HuH-7.5 (cell line): ENCODE results near the gene IL31.
"Not testable (repeated sequence)": the region's sequence is repeated elsewhere in the genome, so short reads cannot be mapped to it uniquely, and the experiment has no call there.

ENCODE experiments used
- DNase-seq: peaks from one replicate; pipeline ENCODE4 v3.0.0; 2011; ENCODE audit warnings: low spot score

IL31 gene

GRCh38 chr12:122174155-122174845, at the start of gene IL31:
TSS of gene IL31 (minus strand) at chr12:122174221. CDS start at chr12:122174172, 49 bp downstream.
- no peak for DNase-seq

DNA sequence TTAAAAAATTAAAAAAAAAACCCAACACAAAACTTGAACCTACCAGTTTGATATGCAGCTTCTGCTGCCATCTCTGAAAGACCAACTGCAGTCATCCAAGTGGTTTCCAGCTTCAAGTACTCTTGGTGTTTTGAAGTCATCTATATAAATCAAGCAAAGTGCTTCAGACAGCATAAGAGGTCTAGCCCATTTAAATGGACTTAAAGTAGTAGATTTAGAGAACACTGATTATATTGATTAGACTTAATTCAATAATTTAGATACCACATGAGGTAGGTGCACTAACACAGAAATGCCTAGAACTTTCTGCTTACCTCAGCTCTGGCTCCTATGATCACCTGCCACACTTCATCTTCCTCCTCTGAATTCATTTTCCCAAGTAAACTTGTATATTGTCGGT, 42.4 kb upstream of the IL31 start:
- no peak for DNase-seq

- no peak for DNase-seq
Observed at GRCh38 chr12:122215771-122216170, 41.8 kb upstream of the IL31 start.

GRCh38 chr12:122208073-122208820, 34.2 kb upstream of the IL31 start:
- DNase-seq: no peak

DNA sequence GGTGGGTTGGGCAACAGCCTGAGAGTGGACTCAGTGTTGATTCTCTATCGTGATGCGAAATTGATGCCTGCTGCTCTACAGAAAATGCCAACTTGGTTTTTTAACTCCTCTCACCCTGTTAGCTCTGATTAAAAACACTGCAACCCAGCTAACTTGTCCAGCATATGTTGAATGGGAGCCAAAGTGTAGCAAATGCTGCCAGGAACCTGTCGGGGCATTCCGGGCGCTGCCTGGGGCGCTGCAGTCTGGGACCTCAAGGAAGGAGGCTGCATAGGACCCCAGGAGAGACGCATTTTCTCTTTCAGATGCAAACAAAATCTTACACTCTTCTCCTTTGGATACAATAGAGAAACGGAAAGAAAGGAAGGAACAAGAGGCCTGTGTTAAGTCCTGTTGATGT, 33.4 kb upstream of the IL31 start:
- no peak for DNase-seq

DNA sequence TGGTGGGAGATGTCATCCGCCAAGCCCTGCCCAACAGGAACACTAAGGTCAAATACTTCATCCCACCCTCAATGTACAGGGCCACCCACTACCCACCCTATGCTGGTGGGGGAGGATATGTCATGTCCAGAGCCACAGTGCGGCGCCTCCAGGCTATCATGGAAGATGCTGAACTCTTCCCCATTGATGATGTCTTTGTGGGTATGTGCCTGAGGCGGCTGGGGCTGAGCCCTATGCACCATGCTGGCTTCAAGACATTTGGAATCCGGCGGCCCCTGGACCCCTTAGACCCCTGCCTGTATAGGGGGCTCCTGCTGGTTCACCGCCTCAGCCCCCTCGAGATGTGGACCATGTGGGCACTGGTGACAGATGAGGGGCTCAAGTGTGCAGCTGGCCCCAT, 33.0 kb upstream of the IL31 start:
- DNase-seq: no peak

GRCh38 chr12:122206111-122206881, 32.3 kb upstream of the IL31 start:
- DNase-seq: no peak

DNA sequence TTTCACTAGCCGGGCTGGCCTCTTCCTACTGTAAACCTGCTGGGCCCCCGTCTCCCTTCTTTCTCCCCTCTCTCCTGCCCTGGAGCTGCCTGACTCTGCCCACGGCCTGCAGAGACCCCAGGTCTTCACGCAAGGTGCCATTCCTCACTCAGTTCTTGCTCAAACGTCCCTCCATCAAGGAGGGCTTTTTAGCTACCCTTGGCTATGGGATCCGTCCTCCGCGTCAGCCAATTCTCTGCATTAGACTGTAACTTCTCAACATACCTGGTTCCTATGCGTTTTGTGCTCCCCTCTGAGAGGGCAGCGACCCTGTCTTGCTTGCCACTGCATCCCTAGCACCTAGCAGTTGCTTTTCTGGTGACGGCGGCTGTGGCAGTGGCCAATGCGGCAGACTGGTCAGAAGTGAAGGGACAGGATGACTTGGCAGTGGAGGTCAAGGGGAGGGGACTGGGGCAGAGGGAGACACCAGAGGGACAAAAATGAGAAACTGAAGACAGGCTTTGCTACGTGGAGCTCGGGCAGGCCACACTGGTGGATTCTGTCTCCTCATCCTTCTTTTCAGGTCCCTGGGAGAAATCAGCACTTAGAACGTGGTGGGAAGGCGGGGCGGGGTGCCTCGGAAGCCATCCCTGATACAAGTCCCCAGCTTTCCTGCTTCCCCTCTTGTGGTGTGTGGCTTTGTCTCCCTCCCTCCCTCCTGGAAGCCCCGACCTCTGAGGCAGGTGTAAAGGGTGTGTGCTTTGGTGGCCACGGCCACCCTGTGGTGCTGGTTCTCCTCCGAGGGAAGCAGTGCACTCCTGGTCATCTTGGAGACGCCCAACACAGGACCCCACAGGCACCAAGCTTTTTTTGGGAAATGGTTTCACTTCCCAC, 31.3 kb upstream of the IL31 start:
- DNase-seq: no peak

- no peak for DNase-seq
Observed at GRCh38 chr12:122204167-122205052, 30.4 kb upstream of the IL31 start.

DNA sequence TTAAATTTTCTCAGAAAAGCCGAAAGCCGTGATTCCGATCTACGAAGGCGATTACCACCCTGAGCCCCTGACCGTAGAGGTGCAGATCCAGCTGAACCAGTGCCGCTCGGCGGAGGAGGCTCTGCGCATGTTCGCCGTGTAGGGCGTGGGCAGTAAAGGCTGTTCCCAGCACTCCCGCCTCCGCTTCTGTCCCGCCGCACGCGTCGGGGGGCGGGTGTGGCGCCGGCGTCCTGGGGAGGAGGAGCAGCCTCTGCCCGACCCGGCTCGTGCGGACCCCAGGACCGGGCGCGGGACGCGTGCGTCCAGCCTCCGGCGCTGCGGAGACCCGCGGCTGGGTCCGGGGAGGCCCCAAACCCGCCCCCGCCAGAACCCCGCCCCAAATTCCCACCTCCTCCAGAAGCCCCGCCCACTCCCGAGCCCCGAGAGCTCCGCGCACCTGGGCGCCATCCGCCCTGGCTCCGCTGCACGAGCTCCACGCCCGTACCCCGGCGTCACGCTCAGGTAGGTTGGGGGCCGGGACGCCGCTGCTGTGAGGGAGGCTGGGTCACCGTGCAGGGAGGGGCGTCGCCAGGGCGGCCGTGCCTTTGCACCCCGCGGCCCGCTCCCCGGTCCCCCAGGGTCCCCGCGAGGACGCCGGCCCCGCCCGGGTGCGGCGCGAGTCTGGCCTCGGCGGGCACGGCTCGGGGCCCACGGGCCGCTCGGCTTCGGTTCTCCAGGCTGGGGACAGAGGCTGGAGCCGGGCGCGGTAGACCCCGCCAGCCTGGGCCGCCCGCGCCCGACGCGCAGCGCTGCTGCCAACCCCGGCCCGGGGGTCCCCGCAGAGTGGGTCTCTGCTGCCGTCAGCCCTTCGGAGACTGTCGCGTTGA, 29.5 kb upstream of the IL31 start, which contains the start of gene B3GNT4:
Gene B3GNT4, plus strand, starts transcription at position 409 of the 866 bp plus-strand sequence. CDS start 910 bp downstream, outside the sequence.
- DNase-seq: peak; percentile 70

DNA sequence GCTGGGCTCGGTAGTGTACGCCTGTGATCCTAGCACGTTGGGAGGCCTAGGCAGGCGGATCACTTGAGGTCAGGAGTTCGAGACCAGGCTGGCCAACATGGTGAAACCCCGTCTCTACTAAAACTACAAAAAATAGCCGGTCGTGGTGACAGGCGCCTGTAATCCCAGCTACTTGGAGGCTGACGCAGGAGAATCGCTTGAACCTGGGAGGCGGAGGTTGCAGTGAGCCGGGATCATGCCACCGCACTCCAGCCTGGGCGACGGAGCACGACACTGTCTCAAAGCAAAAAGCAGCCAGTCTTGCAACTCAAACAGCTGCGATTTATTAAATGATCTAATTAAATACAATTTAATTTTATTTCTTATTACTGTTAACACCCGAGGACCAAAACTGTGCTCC, 28.8 kb upstream of the IL31 start:
- DNase-seq: not testable (repeated sequence)

DNA sequence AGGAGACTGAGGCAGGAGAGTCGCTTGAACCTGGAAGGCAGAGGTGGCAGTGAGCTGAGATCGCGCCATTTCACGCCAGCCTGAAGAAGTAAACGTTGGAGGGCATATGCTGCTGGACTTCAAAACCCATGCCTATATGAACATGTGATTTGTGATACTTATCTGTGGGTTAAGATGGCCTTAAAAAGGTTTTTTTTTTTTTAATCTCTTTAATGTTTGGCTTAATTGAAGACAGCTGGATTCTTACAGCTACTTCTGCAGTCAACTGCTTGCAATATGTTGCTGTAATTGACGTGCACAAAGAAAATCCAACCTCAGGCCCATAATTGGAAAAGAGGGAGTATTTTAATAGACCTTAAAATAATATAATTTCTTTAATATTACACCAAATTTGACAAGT, 28.0 kb upstream of the IL31 start:
- DNase-seq: no peak

DNA sequence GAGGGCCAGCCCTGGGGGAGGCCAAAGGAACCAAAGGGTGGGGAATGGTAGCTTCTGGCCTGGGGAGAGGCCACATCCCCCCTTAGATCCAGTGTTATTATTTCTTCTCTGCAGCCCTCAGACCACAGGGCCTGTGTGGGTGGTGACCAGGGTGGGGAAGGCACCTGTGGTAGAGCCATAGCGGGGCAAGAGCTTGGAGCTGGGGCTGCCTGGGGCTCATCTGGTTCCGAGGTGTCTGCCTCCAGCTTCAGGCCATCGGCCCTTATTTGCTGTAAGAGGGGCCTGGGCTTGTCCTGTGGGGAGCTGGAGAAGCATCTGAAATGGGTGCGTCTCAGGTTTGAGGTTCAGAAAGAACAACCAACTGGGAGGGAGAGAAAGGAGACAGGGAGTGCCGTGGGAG, 27.4 kb upstream of the IL31 start:
- DNase-seq: no peak

DNA sequence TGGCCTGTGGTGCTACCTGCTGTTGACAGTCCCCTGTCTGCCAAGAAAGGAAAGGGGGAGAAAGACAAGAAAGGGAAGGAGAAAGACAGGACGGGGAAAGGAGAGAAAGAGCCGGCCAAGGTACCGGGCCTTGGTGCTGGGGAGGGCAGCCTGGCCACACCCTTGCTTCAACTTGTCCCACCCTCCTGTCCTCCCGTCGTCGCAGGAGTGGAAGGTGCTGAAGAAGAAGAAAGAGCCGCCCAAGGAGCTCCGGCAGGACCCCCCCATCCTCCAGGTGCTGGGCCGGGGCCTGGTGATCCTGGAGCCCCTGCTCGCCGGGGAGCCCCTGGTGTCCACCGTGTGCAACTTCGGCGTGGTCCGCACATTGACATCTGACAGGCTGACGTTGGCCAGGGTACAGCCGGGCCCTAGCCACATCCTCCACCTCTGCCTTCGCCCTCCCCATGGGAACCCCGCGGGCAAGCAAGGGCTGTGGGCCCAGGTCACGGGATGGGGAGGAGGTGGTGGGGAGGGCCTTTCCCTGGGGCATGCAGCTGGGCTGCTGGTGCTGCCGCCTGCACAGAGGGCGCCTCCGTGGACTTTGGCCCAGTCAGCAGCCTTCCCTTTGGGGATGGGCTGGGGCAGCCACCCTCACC, 26.6 kb upstream of the IL31 start:
- no peak for DNase-seq

DNA sequence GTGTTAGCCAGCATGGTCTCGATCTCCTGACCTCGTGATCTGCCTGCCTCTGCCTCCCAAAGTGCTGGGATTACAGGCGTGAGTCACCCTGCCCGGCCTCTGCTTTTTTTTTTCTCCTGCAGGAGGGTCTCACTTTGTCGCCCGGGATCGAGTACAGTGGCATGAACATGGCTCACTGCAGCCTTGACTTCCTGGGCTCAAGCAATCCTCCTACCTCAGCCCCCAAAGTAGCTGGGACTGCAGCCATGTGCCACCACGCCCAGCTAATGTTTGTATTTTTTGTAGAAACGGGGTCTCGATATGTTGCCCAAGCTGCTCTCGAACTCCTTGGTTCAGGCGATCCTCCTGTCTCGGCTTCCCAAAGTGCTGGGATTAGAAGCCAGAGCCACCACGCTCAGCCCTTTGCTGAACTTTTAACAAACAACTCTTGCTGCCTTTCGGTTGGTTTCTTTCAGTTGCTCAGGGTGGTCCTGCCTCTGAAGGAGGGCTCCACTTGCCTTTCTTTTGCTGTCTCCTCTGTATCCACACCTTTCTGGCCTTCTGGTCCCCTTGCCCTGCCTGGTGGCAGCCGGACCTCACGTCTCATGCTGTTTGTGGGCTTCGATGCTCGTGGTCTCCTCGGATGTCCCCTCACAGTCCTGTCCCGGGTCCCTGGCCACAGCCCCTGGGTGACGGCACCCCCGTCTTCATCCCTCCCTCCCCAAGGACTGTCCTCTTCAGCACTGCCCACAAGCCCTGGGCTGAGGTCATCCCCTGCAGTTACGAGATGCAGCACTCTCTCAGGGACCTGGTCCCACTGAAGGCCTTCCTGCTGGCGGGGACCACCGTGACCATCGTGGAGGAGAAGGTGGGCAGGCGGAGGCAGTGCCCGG, 25.7 kb upstream of the IL31 start:
- no peak for DNase-seq

DNA sequence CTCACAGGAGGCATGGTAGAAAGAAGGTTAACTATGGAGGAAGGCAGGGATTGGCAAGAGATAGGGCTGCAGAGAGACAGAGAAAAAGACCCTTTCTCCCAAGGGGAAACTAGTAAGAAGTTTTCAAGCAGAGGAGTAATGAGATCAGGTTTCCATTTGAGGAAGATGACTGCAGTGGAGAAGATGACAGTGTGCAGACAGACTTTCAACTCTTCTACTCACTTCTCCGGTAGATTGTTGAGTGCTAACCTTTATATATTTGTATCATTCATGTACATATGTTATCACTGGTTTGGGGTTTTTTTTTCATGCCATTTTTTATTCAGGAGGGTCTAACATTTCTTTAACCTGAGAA, 23.6 kb upstream of the IL31 start:
- DNase-seq: no peak

GRCh38 chr12:122195405-122195804, 21.4 kb upstream of the IL31 start:
- no peak for DNase-seq

DNA sequence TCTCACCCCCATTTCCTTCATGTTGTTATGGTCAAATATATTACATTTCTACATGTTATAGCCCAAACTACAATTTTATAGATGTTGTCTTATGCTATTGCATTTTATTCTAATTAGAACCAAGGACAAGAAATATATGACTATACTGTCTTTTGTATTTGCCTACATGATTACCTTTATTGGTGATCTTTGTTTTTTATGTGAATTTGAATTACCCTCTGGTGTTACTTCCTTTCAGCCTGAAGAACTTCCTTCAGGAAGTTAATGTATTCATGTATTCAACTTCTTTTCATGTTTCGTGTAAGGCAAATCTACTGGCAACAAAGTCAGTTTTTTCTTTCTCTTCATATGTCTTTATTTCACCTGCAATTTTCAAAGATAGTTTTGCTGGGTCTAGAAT, 20.8 kb upstream of the IL31 start:
- no peak for DNase-seq
